GM19395 (cell line): ENCODE data around the gene TBC1D22A.

Experiments used
- ATAC-seq: cut with Tn5 transposase; IDR thresholded peaks from one replicate; pipeline ENCODE4 v1.9.1; 2021; ENCODE audit warnings: mild to moderate bottlenecking, moderate library complexity; ENCODE audit not compliant: unreplicated experiment

TBC1D22A gene

GRCh38 chr22:46736705-46737104 is 25.7 kb upstream of the TBC1D22A start:
- no peak for ATAC-seq

GRCh38 chr22:46737105-46737975 is 25.1 kb upstream of the TBC1D22A start:
- no peak for ATAC-seq

GRCh38 chr22:46737976-46738646 is 24.3 kb upstream of the TBC1D22A start, which contains the start of gene CERK:
Gene CERK (minus strand): TSS chr22:46738252. CDS start chr22:46738148, 104 bp downstream.
- ATAC-seq = no peak

GRCh38 chr22:46738647-46739093 is 23.8 kb upstream of the TBC1D22A start:
- no peak for ATAC-seq

- no peak for ATAC-seq
Observed at GRCh38 chr22:46739094-46739870, 23.2 kb upstream of the TBC1D22A start.

- ATAC-seq = no peak
Observed at GRCh38 chr22:46740910-46741780, 21.3 kb upstream of the TBC1D22A start.

- ATAC-seq = no peak
Observed at GRCh38 chr22:46741974-46742519, 20.4 kb upstream of the TBC1D22A start.

- ATAC-seq = no peak
Observed at GRCh38 chr22:46742576-46743221, 19.8 kb upstream of the TBC1D22A start.

- ATAC-seq = no peak
Observed at GRCh38 chr22:46744581-46744980, 17.9 kb upstream of the TBC1D22A start.

- ATAC-seq = no peak
Observed at GRCh38 chr22:46746192-46746591, 16.3 kb upstream of the TBC1D22A start.

GRCh38 chr22:46746620-46747019 is 15.8 kb upstream of the TBC1D22A start:
- ATAC-seq = no peak

- ATAC-seq = no peak
Observed at GRCh38 chr22:46747646-46748045, 14.8 kb upstream of the TBC1D22A start.

GRCh38 chr22:46748206-46748907 is 14.1 kb upstream of the TBC1D22A start:
- no peak for ATAC-seq

GRCh38 chr22:46748908-46749675 is 13.4 kb upstream of the TBC1D22A start:
- no peak for ATAC-seq

- no peak for ATAC-seq
Observed at GRCh38 chr22:46749682-46750529, 12.5 kb upstream of the TBC1D22A start.

- ATAC-seq = no peak
Observed at GRCh38 chr22:46750530-46750800, 12.0 kb upstream of the TBC1D22A start.

- ATAC-seq = no peak
Observed at GRCh38 chr22:46750863-46751443, 11.5 kb upstream of the TBC1D22A start.
